ENCODE measurements around the gene GPR162. TPM values are rescaled to one million over a fixed set of nuclear protein-coding genes. Genes with fewer than 3 reads are reported as not detected.

The GPR162 gene
- total RNA-seq, 3 donors from 2014 or later (not counting 1 experiment from before 2014, with no cell fraction given): 0.39 to 2.1 (median 0.68) TPM

DNA sequence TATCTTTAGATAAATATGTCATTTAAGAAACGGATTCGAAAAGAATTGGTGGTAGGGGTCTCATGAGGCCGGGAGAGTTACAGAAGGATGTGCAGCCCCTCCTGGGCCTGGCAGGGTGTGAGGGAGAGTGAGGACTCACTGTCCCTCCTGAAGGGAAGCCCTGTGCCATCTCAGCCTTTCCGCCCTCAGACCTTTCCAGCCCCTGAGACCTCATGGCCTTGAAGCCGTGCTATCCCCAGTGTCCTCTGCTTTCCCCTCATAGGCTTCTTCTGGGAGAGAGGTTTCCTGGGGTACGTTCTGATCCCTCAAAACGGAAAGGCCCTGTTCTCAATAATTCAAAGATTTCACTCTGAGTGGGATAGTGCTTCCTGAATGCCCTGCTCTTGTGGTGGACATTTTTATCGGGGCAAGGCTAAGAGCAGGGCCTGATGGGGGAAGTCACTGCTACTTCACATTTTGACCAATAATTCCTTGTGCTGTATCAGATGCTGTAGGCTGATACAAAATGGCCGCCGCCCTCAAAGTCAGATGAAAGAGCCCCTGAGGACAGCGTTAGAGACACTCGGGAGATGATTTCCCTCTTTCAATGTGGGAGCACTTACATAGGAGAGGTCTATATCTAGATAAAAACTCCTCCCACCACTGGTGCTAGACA, 31.0 kb upstream of the GPR162 start:
- Histone ChIP-seq H3K4me3 (ENCODE audit: low read length) (peak overlapping the region; percentile 14), H3K27ac (ENCODE audit: low read length) (no peak overlapping the region), H3K9me3 (ENCODE audit: control insufficient read depth, insufficient read depth, low read length) (no peaks in the 10 kb centered on the region), H3K27me3 (ENCODE audit: control insufficient read depth, insufficient read depth, low read length) (no peaks in the 10 kb centered on the region), H3K4me1 (ENCODE audit: control insufficient read depth, insufficient read depth, low read length) (peaks cover 20% of the 10 kb centered on the region), H3K36me3 (ENCODE audit: control insufficient read depth, insufficient read depth, low read length) (no peaks in the 10 kb centered on the region)
- H3K4me1 Mint-ChIP-seq: peaks cover 0 to 21% of the 10 kb centered on the region in 2 donors
- TF ChIP-seq, protein P1, sequence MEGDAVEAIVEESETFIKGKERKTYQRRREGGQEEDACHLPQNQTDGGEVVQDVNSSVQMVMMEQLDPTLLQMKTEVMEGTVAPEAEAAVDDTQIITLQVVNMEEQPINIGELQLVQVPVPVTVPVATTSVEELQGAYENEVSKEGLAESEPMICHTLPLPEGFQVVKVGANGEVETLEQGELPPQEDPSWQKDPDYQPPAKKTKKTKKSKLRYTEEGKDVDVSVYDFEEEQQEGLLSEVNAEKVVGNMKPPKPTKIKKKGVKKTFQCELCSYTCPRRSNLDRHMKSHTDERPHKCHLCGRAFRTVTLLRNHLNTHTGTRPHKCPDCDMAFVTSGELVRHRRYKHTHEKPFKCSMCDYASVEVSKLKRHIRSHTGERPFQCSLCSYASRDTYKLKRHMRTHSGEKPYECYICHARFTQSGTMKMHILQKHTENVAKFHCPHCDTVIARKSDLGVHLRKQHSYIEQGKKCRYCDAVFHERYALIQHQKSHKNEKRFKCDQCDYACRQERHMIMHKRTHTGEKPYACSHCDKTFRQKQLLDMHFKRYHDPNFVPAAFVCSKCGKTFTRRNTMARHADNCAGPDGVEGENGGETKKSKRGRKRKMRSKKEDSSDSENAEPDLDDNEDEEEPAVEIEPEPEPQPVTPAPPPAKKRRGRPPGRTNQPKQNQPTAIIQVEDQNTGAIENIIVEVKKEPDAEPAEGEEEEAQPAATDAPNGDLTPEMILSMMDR (IDR thresholded peaks at IDR 0.05): no peak
- no peaks in the 10 kb centered on the region for H3K9me3 Mint-ChIP-seq
- H3K27me3 Mint-ChIP-seq (ENCODE audit: low read depth in 2 of 2): peaks cover 35 to 45% of the 10 kb centered on the region in 2 donors
- no peaks in the 10 kb centered on the region for H3K36me3 Mint-ChIP-seq
- DNase-seq: peak in 1 of 2 donors; percentile 67
- no peak overlapping the region for H3K27ac Mint-ChIP-seq
- intact Hi-C loops (cut with micrococcal nuclease): no loop called here
- H3K4me3 Mint-ChIP-seq: no peak overlapping the region
- ATAC-seq: no peak
- 88% methylated on average over 12 of the region's 12 CpGs for WGBS (ENCODE audit: insufficient coverage)

DNA sequence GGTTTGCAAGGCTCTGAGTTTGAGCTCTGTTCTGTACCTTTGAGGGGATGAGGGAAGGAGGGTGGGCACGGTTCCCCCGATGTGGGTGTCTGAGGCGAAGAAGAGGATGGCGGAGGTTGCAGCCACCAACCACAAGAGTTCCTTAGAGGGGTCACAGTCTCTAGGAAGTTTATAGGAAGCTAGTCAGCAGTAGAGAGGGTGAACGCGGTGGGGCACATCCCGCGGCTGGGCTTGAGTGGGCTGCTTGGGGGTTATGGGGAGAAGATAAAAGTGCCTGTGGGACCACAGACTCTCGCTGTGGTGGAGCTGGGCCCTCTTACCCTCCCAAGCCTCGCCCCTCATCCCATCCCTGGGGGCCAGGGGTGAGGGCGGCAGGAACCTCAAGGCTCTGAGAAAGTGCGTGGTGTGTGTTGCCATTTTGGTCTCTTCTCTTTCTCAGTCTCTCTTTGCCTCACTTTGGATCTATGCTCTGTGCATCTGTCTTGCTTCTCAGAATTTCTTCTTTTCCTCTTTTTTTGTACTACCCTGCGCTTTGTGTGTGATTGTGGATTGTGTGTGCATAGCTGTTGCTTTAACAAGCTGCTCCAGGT, 29.6 kb upstream of the GPR162 start:
- peaks cover 20% of the 10 kb centered on the region for H3K4me1 ChIP-seq (ENCODE audit: control insufficient read depth, insufficient read depth, low read length)
- Mint-ChIP-seq H3K9me3 (no peaks in the 10 kb centered on the region), H3K27me3 (ENCODE audit: low read depth in 2 of 2) (peaks cover 40 to 59% of the 10 kb centered on the region in 2 donors), H3K36me3 (no peaks in the 10 kb centered on the region), H3K27ac (no peak overlapping the region), H3K4me3 (peak overlapping the region; percentile 28), H3K4me1 (peaks cover 0 to 21% of the 10 kb centered on the region in 2 donors)
- DNase-seq: peak in 1 of 2 donors; percentile 41
- H3K9me3 ChIP-seq (ENCODE audit: control insufficient read depth, insufficient read depth, low read length): no peaks in the 10 kb centered on the region
- no peak overlapping the region for H3K27ac ChIP-seq (ENCODE audit: low read length)
- TF ChIP-seq, protein P1 (IDR thresholded peaks at IDR 0.05): no peak
- no peaks in the 10 kb centered on the region for H3K36me3 ChIP-seq (ENCODE audit: control insufficient read depth, insufficient read depth, low read length)
- WGBS (ENCODE audit: insufficient coverage): 11% methylated on average over 10 of the region's 13 CpGs
- intact Hi-C loops (cut with micrococcal nuclease): no loop called here
- H3K27me3 ChIP-seq (ENCODE audit: control insufficient read depth, insufficient read depth, low read length): peaks cover 3% of the 10 kb centered on the region
- ATAC-seq: peak in 1 of 3 donors; percentile 30
- no peak overlapping the region for H3K4me3 ChIP-seq (ENCODE audit: low read length)

DNA sequence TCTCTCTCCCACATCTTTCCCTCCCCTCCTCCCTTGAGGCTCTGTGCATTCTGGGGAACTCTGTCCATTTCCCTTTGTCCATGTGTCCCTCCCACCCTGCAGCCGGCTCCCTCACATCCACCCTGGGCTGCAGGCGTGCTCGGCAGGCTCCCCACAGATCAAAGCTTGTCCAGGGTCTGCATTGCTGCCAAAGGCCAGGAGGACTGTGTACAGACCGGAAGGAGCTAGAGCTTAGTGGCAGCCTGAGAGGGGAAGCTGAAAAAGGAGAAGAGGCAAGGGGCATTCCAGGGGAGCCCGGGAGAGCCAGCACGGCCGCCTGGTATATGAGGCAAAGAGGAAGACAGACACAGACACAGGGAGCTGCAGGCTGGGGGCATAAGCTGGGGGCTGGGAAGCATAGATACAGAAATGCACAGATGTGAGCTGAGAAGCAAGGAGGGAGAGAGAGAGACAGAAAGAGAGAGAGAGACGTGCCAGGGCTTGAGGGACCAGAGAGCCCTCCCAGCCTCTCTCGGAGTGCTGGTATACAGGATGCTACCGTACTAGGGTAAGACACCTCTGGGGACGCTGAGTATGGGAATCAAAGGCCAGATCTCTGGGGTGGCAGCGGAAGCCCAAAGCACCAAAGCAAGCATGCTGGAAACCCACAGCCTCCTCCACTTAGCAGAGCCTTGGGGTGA, 29.0 kb upstream of the GPR162 start:
- H3K27me3 Mint-ChIP-seq (ENCODE audit: low read depth in 2 of 2): peaks cover 40 to 61% of the 10 kb centered on the region in 2 donors
- Histone ChIP-seq H3K27ac (ENCODE audit: low read length) (no peak overlapping the region), H3K27me3 (ENCODE audit: control insufficient read depth, insufficient read depth, low read length) (peaks cover 3% of the 10 kb centered on the region), H3K36me3 (ENCODE audit: control insufficient read depth, insufficient read depth, low read length) (no peaks in the 10 kb centered on the region), H3K4me3 (ENCODE audit: low read length) (no peak overlapping the region), H3K4me1 (ENCODE audit: control insufficient read depth, insufficient read depth, low read length) (peaks cover 20% of the 10 kb centered on the region), H3K9me3 (ENCODE audit: control insufficient read depth, insufficient read depth, low read length) (no peaks in the 10 kb centered on the region)
- 18% methylated on average over 12 of the region's 12 CpGs for WGBS (ENCODE audit: insufficient coverage)
- DNase-seq (peak in 1 of 2 donors; percentile 73), ATAC-seq (peak in 2 of 3 donors; percentile 59 to 68)
- intact Hi-C loops (cut with micrococcal nuclease): no loop called here
- peak overlapping the region; percentile 22 for H3K4me3 Mint-ChIP-seq
- TF ChIP-seq, protein P1 (IDR thresholded peaks at IDR 0.05): no peak
- H3K4me1 Mint-ChIP-seq: peaks cover 0 to 21% of the 10 kb centered on the region in 2 donors
- H3K27ac Mint-ChIP-seq: no peak overlapping the region
- no peaks in the 10 kb centered on the region for H3K36me3 Mint-ChIP-seq
- H3K9me3 Mint-ChIP-seq: no peaks in the 10 kb centered on the region
